ENCODE measurements around the gene LCN9. TPM values are rescaled to one million over a fixed set of nuclear protein-coding genes. Genes with fewer than 3 reads are reported as not detected.
"Not testable (repeated sequence)": the region's sequence is repeated elsewhere in the genome, so short reads cannot be mapped to it uniquely, and the experiment has no call there.

The LCN9 gene
- total RNA-seq, 1 donor from 2014 or later, result not detected

DNA sequence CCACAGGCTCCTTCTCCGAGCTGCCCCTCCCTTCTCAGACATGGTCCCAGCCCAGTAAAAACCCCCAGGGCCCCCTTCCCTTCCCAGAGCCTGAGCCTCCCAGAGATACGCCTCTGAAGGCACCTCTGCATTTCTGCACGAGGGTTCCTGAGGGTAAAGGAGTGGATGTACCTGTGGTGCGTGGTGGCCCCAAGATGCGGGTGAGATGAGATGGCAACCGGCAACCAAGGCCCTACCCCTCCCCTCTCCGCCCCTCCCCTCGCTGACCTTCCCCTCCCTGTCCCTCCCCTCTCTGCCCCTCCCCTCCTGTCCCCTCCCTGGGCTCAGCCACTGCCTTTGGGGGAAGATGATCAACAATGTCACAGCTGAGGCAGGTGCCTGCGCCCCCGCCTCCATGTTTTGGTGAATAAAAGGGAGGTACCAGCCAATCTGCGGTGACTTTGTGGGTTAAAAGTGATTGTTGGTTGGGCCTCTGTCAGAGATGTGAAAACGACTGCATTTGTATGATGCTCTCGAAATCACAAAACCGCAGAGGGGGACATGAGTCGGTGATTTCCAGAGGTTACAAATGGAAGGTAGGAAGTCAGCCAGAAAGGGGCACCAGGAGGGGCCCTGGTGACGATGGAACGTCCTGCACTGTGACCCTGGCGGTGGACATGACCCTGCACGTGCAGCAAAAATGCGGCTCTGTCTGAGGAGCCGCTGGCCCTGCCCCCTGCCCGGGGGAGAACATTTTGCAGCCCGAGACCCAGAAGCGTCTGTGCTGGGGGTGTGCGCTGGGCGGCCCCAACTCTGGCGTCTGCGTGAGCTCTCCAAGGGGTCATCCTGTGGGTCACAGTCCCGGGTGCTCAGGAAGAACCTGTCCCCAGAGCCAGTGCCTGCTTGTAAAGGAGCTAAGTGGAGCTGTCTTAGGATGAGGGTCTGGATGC lies 3.7 kb downstream of the LCN9 start:
- no peak for DNase-seq (ENCODE audit: low read depth)
- TF ChIP-seq, protein P1, sequence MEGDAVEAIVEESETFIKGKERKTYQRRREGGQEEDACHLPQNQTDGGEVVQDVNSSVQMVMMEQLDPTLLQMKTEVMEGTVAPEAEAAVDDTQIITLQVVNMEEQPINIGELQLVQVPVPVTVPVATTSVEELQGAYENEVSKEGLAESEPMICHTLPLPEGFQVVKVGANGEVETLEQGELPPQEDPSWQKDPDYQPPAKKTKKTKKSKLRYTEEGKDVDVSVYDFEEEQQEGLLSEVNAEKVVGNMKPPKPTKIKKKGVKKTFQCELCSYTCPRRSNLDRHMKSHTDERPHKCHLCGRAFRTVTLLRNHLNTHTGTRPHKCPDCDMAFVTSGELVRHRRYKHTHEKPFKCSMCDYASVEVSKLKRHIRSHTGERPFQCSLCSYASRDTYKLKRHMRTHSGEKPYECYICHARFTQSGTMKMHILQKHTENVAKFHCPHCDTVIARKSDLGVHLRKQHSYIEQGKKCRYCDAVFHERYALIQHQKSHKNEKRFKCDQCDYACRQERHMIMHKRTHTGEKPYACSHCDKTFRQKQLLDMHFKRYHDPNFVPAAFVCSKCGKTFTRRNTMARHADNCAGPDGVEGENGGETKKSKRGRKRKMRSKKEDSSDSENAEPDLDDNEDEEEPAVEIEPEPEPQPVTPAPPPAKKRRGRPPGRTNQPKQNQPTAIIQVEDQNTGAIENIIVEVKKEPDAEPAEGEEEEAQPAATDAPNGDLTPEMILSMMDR (conservative IDR thresholded peaks at IDR 0.05; ENCODE audit: low read depth, low read length), result no peak
- H3K4me3 ChIP-seq (ENCODE audit: low read depth, low read length), result no peak overlapping the region

DNA sequence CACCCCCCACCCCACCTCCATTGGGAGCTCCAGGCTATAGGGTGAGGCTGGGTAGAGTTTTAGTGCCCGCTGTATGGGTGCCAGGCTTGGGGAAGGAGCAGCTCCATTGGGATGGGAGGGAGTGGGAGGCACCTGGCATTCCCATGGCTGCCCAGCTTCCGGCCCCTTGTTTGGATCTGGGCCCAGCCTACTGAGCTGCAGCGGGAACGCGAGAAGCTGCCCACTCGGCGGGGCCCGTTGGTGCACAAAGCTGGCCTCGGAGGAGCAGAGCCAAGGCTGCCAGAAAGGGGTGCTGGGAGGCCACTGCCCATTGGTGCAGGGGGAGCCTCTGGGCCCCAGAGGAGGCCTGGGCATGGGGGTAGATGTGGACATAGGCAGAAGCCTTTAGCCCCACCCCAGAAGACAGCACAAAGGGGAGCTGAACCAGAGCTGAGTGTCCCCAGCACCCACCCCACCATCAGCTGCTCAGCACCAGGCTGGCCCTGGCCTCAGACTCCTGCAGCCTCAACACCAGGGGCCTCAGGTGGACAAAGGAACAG lies 4.4 kb downstream of the LCN9 start:
- TF ChIP-seq, protein P1 (conservative IDR thresholded peaks at IDR 0.05; ENCODE audit: low read depth, low read length), result no peak
- no peak overlapping the region for H3K4me3 ChIP-seq (ENCODE audit: low read depth, low read length)
- DNase-seq (ENCODE audit: low read depth), result no peak

DNA sequence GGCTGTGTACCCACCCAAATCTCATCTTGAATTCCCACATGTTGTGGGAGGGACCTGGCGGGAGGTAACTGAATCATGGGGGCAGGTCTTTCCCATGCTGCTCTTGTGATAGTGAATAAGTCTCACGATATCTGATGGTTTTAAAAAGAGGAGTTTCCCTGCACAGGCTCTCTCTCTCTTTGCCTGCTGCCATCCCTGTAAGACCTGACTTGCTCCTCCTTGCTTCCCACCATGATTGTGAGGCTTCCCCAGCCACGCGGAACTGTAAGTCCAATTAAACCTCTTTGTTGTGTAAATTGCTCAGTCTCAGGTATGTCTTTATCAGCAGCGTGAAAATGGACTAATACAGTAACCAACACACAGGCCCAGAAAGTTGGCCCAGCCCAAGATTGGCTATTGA lies 5.9 kb downstream of the LCN9 start:
- not testable (repeated sequence) for DNase-seq (ENCODE audit: low read depth); H3K4me3 ChIP-seq (ENCODE audit: low read depth, low read length)

DNA sequence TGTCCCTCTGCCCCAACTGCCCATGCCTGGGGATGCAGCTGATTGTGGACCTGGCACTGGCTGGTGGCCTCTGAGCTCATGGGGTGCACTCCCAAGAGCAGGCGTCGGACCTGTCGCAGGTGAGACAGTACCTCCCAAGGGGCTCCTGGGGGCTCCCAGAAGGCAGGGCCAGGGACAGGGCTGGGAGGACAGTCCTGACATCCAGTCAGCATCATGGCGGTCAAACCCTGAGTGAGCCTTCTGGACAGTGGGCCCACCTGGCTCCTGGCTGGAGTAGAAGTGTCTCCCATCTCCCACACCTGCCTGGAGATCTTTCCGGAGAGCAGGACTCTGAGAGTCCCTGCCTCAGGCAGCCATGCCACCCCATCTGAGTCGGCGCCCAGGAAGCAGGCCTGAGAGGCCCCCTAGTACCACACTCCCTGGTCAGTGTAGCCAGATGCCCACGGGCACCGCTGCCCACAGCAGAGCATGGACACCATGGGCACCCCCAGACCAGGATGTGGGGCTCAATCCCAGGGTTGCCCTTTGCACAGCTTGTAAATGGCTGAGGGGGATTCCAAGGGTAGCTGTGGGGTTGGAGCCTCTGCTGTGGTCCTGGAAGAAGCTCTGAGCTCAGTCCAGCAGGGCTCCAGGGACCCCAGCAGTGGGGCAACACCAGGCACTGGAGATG lies 6.6 kb downstream of the LCN9 start:
- DNase-seq (ENCODE audit: low read depth), result no peak
- no peak overlapping the region for H3K4me3 ChIP-seq (ENCODE audit: low read depth, low read length)
- TF ChIP-seq, protein P1 (conservative IDR thresholded peaks at IDR 0.05; ENCODE audit: low read depth, low read length), result no peak

DNA sequence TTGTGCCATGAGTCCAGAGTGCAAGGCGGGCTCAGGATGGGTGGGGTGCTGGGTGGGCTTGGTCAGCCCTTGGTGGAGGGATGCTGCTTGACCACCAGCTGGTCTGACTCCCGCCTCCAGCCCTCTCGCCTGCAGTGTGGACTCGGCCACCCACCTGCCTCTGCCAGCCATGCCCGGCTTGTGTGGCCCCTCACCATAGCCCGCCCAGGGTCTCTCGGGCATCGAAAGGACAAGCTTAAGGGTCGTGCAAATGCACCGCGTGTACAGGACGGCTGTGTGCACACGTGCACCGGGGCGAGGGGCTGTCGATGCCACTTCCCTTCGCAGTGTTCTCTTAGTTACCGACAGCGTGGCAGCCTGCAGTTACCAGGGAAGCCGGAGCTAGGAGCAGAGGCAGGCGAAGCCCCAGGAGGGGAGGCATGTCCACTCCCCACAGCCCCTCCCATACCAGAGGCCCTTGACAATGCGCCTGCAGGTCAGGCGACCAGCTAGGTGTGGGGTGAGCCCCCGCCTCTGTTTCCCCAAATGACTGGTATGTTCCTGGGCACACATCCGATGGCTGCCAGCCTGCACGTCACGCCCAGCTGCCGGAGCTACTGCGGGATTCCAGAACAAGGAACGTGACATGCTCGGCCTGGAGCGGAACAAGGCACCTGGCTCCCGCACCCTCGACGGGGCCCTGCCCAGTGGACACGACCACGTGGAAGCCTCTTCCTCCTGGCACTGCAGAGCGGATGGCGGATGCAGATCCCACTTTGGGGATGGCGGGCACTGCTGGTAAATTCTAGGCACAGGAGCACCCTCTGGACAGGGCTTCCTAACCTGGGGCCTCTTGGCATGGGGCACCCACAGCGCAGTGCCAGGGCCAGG lies 7.8 kb downstream of the LCN9 start:
- TF ChIP-seq, protein P1 (conservative IDR thresholded peaks at IDR 0.05; ENCODE audit: low read depth, low read length), result no peak
- DNase-seq (ENCODE audit: low read depth), result no peak
- H3K4me3 ChIP-seq (ENCODE audit: low read depth, low read length), result no peak overlapping the region

DNA sequence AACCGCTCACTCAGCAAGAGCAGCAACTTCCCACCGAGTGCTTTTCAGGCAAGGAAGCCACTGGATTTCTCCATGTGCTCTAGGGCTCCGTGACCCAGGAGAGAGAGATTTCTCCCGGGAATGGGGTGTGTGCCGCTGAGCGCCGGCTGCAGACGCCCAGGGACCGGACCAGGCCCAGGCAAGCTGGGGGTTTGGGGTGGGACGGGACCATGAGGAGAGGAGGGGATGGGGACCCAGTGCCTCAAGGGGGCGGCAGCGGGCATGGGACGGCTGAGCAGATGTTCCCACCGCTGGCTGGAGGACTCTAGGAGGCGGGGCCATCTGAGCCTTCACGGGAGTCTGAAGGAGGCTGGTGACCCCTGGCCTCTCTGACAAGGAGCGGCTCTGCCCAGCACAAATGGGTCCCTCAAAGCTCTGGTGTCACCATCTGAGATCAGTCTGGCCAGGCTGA lies 8.5 kb downstream of the LCN9 start:
- TF ChIP-seq, protein P1 (conservative IDR thresholded peaks at IDR 0.05; ENCODE audit: low read depth, low read length), result no peak
- H3K4me3 ChIP-seq (ENCODE audit: low read depth, low read length), result no peak overlapping the region
- DNase-seq (ENCODE audit: low read depth), result no peak

DNA sequence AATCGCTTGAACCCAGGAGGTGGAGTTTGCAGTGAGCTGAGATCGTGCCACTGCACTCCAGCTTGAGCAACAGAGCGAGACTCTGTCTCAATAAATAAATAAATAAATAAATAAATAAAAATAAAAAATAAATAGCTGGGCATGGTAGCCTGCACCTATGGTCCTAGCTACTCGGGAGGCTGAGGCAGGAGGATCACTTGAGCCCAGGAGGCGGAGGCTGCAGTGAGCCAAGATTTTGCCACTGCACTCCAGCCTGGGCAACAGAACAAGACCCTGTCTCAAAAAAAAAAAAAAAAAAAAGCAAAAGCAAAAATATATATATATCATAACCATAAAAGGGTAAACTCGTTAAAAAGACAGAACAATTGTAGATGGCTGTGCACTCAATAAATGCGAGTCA lies 9.7 kb downstream of the LCN9 start:
- DNase-seq (ENCODE audit: low read depth); H3K4me3 ChIP-seq (ENCODE audit: low read depth, low read length): not testable (repeated sequence)
